ENCODE data around the gene TOR1AIP1. TPM values are rescaled to one million over a fixed set of nuclear protein-coding genes. Genes with fewer than 3 reads are reported as not detected.
A peak's percentile ranks its signal among the peaks of the same experiment; 100 is the strongest.
"Not testable (repeated sequence)": the region's sequence is repeated elsewhere in the genome, so short reads cannot be mapped to it uniquely, and the experiment has no call there.

Gene TOR1AIP1
- total and polyA plus RNA-seq, 2 donors (not counting 1 experiment from before 2014, with no cell fraction given): 51.1 to 62.3 TPM

- Histone ChIP-seq H2AFZ (ENCODE audit: low read length) (peak overlapping the region; percentile 86), H3K9ac (ENCODE audit: insufficient read depth, low read length) (peak overlapping the region; percentile 93), H3K4me3 (replicated peaks in 1 of 4; ENCODE audit: control extremely low read depth in 1 of 4, insufficient read depth in 1 of 4, low read depth in 3 of 4, low read length in 4 of 4) (peak overlapping the region; percentile 58 to 91 (median 82)), H3K9me3 (ENCODE audit: control insufficient read depth, insufficient read depth, low read depth, low read length) (no peaks in the 10 kb centered on the region), H3K27me3 (ENCODE audit: control insufficient read depth, insufficient read depth, low read length) (no peaks in the 10 kb centered on the region), H3K4me2 (ENCODE audit: extremely low read depth, insufficient read depth, low read length) (peak overlapping the region; percentile 85), H3K27ac (ENCODE audit: insufficient read depth, low read length) (peak overlapping the region; percentile 89), H3K4me1 (ENCODE audit: control insufficient read depth, extremely low read depth, insufficient read depth, low read length) (peaks cover 2% of the 10 kb centered on the region), H3K79me2 (ENCODE audit: control insufficient read depth, insufficient read depth, low read length) (peaks cover 53% of the 10 kb centered on the region), H3K36me3 (ENCODE audit: control insufficient read depth, insufficient read depth, low read length) (no peaks in the 10 kb centered on the region), H4K20me1 (ENCODE audit: control insufficient read depth, extremely low read depth, insufficient read depth, low read length) (no peaks in the 10 kb centered on the region)
- TF ChIP-seq CTCF (conservative IDR thresholded peaks at IDR 0.05 in 1 of 2, IDR thresholded peaks at IDR 0.05 in 1 of 2; ENCODE audit: low read depth in 1 of 2, low read length in 2 of 2) (no peak), EZH2 (IDR thresholded peaks at IDR 0.05; ENCODE audit: low read length, missing control alignments) (no peak)
- peak; percentile 11 to 25 for DNase-seq (ENCODE audit: low read depth in 2 of 2)
These were observed 73.2 kb downstream of the TOR1AIP1 start for GRCh38 chr1:179955287-179955680.

DNA sequence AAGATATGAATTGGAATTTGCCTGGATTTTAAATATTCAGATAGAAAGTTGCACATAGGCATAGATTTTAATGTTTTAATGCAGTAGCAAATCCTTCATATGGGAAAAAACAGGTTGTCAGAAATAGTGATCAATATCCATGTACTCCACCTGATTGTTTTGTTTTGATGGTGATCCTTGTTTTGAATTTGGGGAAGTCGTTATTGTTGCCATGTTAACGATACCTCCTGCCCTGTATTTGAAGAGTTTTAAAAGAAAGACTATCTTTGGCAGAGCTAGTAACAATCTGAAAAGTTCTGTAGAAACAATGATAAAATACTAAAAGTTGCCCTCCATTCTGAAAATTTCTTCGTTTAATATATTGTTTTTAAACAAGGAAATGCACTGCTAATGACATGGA is 73.6 kb downstream of the TOR1AIP1 start:
- H3K9ac ChIP-seq (ENCODE audit: insufficient read depth, low read length): no peak overlapping the region
- peaks cover 57% of the 10 kb centered on the region for H3K79me2 ChIP-seq (ENCODE audit: control insufficient read depth, insufficient read depth, low read length)
- peaks cover 2% of the 10 kb centered on the region for H3K4me1 ChIP-seq (ENCODE audit: control insufficient read depth, extremely low read depth, insufficient read depth, low read length)
- H3K4me3 ChIP-seq (replicated peaks in 1 of 4; ENCODE audit: control extremely low read depth in 1 of 4, insufficient read depth in 1 of 4, low read depth in 3 of 4, low read length in 4 of 4): peak overlapping the region; percentile 58 to 91 (median 82)
- H3K36me3 ChIP-seq (ENCODE audit: control insufficient read depth, insufficient read depth, low read length): no peaks in the 10 kb centered on the region
- no peaks in the 10 kb centered on the region for H3K27me3 ChIP-seq (ENCODE audit: control insufficient read depth, insufficient read depth, low read length)
- H3K4me2 ChIP-seq (ENCODE audit: extremely low read depth, insufficient read depth, low read length): peak overlapping the region; percentile 85
- no peak for TF ChIP-seq CTCF (conservative IDR thresholded peaks at IDR 0.05 in 1 of 2, IDR thresholded peaks at IDR 0.05 in 1 of 2; ENCODE audit: low read depth in 1 of 2, low read length in 2 of 2)
- no peak for TF ChIP-seq EZH2 (IDR thresholded peaks at IDR 0.05; ENCODE audit: low read length, missing control alignments)
- DNase-seq (ENCODE audit: low read depth in 2 of 2): no peak
- H4K20me1 ChIP-seq (ENCODE audit: control insufficient read depth, extremely low read depth, insufficient read depth, low read length): no peaks in the 10 kb centered on the region
- H3K9me3 ChIP-seq (ENCODE audit: control insufficient read depth, insufficient read depth, low read depth, low read length): no peaks in the 10 kb centered on the region
- no peak overlapping the region for H3K27ac ChIP-seq (ENCODE audit: insufficient read depth, low read length)
- H2AFZ ChIP-seq (ENCODE audit: low read length): no peak overlapping the region

DNA sequence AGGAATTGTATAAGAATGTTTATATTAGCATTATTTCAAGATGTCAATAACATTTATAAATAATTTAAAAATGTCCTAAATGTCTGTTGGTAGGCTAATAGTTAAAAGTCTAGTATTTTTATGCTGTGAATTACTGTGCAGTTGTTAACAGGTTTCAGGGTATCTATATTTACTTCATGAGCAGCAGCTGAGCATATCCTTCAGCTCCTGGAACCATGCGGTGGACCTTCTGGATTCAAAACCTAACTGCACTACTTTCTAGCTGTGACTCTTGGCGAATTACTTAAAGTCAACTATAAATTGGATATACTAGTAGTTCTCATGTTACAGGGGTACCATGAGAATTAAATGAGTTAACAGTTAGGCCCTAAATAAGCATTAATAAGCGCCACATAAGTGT is 76.3 kb downstream of the TOR1AIP1 start:
- Histone ChIP-seq H4K20me1 (ENCODE audit: control insufficient read depth, extremely low read depth, insufficient read depth, low read length) (no peaks in the 10 kb centered on the region), H3K9ac (ENCODE audit: insufficient read depth, low read length) (no peak overlapping the region), H3K79me2 (ENCODE audit: control insufficient read depth, insufficient read depth, low read length) (peaks cover 72% of the 10 kb centered on the region), H2AFZ (ENCODE audit: low read length) (no peak overlapping the region), H3K4me3 (replicated peaks in 1 of 4; ENCODE audit: control extremely low read depth in 1 of 4, insufficient read depth in 1 of 4, low read depth in 3 of 4, low read length in 4 of 4) (no peak overlapping the region), H3K36me3 (ENCODE audit: control insufficient read depth, insufficient read depth, low read length) (no peaks in the 10 kb centered on the region), H3K9me3 (ENCODE audit: control insufficient read depth, insufficient read depth, low read depth, low read length) (no peaks in the 10 kb centered on the region), H3K27ac (ENCODE audit: insufficient read depth, low read length) (no peak overlapping the region), H3K4me1 (ENCODE audit: control insufficient read depth, extremely low read depth, insufficient read depth, low read length) (peaks cover 2% of the 10 kb centered on the region), H3K4me2 (ENCODE audit: extremely low read depth, insufficient read depth, low read length) (no peak overlapping the region), H3K27me3 (ENCODE audit: control insufficient read depth, insufficient read depth, low read length) (no peaks in the 10 kb centered on the region)
- TF ChIP-seq EZH2 (IDR thresholded peaks at IDR 0.05; ENCODE audit: low read length, missing control alignments): no peak
- TF ChIP-seq CTCF (conservative IDR thresholded peaks at IDR 0.05 in 1 of 2, IDR thresholded peaks at IDR 0.05 in 1 of 2; ENCODE audit: low read depth in 1 of 2, low read length in 2 of 2): no peak
- DNase-seq (ENCODE audit: low read depth in 2 of 2): no peak

- H3K9ac ChIP-seq (ENCODE audit: insufficient read depth, low read length); H3K4me1 ChIP-seq (ENCODE audit: control insufficient read depth, extremely low read depth, insufficient read depth, low read length); DNase-seq (ENCODE audit: low read depth in 2 of 2); H3K9me3 ChIP-seq (ENCODE audit: control insufficient read depth, insufficient read depth, low read depth, low read length); H4K20me1 ChIP-seq (ENCODE audit: control insufficient read depth, extremely low read depth, insufficient read depth, low read length); H3K27ac ChIP-seq (ENCODE audit: insufficient read depth, low read length); H3K27me3 ChIP-seq (ENCODE audit: control insufficient read depth, insufficient read depth, low read length); H3K36me3 ChIP-seq (ENCODE audit: control insufficient read depth, insufficient read depth, low read length); H2AFZ ChIP-seq (ENCODE audit: low read length); H3K4me3 ChIP-seq (replicated peaks in 1 of 4; ENCODE audit: control extremely low read depth in 1 of 4, insufficient read depth in 1 of 4, low read depth in 3 of 4, low read length in 4 of 4); H3K4me2 ChIP-seq (ENCODE audit: extremely low read depth, insufficient read depth, low read length): not testable (repeated sequence)
- H3K79me2 ChIP-seq (ENCODE audit: control insufficient read depth, insufficient read depth, low read length): peaks cover 74% of the 10 kb centered on the region
These were observed 80.1 kb downstream of the TOR1AIP1 start for GRCh38 chr1:179962168-179962567.

Measured in fibroblast of lung (primary cell).